ENCODE data around the gene SLC9A7. TPM values are rescaled to one million over a fixed set of nuclear protein-coding genes. Genes with fewer than 3 reads are reported as not detected.

Gene SLC9A7
- total RNA-seq, 1 experiment from 2014 or later = 20.9 TPM

DNA sequence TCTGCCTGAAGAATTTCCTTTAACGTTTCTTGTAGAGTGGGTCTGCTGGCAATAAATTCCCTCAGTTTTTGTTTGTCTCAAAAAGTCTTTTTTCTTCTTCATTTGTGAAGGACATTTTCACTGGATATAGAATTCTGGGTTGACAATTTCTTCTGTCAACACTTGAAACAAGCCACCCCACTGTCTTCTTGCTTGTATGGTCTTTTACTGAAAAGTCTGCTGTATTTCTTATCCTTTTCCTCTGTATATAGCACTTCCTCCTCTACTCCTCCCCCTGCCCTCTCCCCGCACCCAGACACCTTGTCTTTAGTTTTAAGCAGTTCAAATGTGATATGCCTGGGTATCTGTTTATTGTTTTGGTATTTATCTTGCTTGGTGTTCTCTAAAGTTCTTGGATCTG is 23.3 kb downstream of the SLC9A7 start:
- POLR2A ChIA-PET (ENCODE audit: unreplicated experiment) = no interaction called here
- no TSS peak for BruUV-seq (replicated peaks)
- H3F3A ChIP-seq (ENCODE audit: insufficient read depth, low read depth) = no peaks in the 10 kb centered on the region
- no peaks in the 10 kb centered on the region for H3K9me3 ChIP-seq (ENCODE audit: insufficient read depth, low read depth)
- no peaks in the 10 kb centered on the region for H3K36me3 ChIP-seq (ENCODE audit: low read depth)
- no peaks in the 10 kb centered on the region for H3K9me2 ChIP-seq (ENCODE audit: insufficient read depth)
- H3K4me1 ChIP-seq (replicated peaks; ENCODE audit: insufficient read depth) = no peaks in the 10 kb centered on the region
- TF ChIP-seq, protein P1, sequence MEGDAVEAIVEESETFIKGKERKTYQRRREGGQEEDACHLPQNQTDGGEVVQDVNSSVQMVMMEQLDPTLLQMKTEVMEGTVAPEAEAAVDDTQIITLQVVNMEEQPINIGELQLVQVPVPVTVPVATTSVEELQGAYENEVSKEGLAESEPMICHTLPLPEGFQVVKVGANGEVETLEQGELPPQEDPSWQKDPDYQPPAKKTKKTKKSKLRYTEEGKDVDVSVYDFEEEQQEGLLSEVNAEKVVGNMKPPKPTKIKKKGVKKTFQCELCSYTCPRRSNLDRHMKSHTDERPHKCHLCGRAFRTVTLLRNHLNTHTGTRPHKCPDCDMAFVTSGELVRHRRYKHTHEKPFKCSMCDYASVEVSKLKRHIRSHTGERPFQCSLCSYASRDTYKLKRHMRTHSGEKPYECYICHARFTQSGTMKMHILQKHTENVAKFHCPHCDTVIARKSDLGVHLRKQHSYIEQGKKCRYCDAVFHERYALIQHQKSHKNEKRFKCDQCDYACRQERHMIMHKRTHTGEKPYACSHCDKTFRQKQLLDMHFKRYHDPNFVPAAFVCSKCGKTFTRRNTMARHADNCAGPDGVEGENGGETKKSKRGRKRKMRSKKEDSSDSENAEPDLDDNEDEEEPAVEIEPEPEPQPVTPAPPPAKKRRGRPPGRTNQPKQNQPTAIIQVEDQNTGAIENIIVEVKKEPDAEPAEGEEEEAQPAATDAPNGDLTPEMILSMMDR (conservative IDR thresholded peaks at IDR 0.05) = no peak
- no peak for TF ChIP-seq EZH2 (IDR thresholded peaks at IDR 0.05; ENCODE audit: low read depth)
- H2AFZ ChIP-seq = no peak overlapping the region
- H3K4me2 ChIP-seq = no peak overlapping the region
- H3K4me3 ChIP-seq = no peak overlapping the region
- CTCF ChIA-PET = no interaction called here
- no peaks in the 10 kb centered on the region for H4K20me1 ChIP-seq (ENCODE audit: insufficient read depth)
- no peak for DNase-seq
- peaks cover 16% of the 10 kb centered on the region for H3K79me2 ChIP-seq (ENCODE audit: low read depth)
- no peak overlapping the region for H3K27ac ChIP-seq
- H3K27me3 ChIP-seq (ENCODE audit: insufficient read depth, low read depth) = no peaks in the 10 kb centered on the region
- intact Hi-C loops (cut with micrococcal nuclease; ENCODE audit: unreplicated experiment) = no loop called here

DNA sequence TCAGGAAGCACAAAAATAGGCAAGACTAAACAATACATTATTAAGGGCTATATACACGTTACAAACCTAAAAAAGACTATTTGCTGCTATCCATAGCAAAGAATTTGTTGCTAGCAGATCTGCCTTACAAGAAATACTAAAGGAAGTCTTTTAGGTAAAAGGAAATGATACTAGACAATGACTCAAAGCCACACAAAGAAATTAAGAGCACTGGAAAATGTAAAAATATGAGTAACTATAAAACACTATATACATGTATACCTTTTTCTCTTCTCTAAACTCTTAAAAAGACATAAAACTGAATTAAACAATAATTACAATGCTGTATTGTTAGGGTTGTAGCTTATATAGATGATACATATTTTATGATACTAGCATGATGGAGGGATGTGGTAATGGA is 25.7 kb downstream of the SLC9A7 start:
- Histone ChIP-seq H3K27ac (no peak overlapping the region), H3K4me2 (no peak overlapping the region), H2AFZ (no peak overlapping the region), H3F3A (ENCODE audit: insufficient read depth, low read depth) (no peaks in the 10 kb centered on the region), H3K36me3 (ENCODE audit: low read depth) (no peaks in the 10 kb centered on the region), H3K79me2 (ENCODE audit: low read depth) (peaks cover 4% of the 10 kb centered on the region; the same call in 1 of the 2 replicates), H3K27me3 (ENCODE audit: insufficient read depth, low read depth) (no peaks in the 10 kb centered on the region), H3K9me2 (ENCODE audit: insufficient read depth) (no peaks in the 10 kb centered on the region), H3K4me3 (no peak overlapping the region), H4K20me1 (ENCODE audit: insufficient read depth) (no peaks in the 10 kb centered on the region), H3K4me1 (replicated peaks; ENCODE audit: insufficient read depth) (no peaks in the 10 kb centered on the region), H3K9me3 (ENCODE audit: insufficient read depth, low read depth) (no peaks in the 10 kb centered on the region)
- BruUV-seq (replicated peaks) = no TSS peak
- CTCF ChIA-PET = no interaction called here
- DNase-seq = no peak
- POLR2A ChIA-PET (ENCODE audit: unreplicated experiment) = no interaction called here
- TF ChIP-seq EZH2 (IDR thresholded peaks at IDR 0.05; ENCODE audit: low read depth) = no peak
- TF ChIP-seq, protein P1 (conservative IDR thresholded peaks at IDR 0.05) = no peak
- intact Hi-C loops (cut with micrococcal nuclease; ENCODE audit: unreplicated experiment) = no loop called here

DNA sequence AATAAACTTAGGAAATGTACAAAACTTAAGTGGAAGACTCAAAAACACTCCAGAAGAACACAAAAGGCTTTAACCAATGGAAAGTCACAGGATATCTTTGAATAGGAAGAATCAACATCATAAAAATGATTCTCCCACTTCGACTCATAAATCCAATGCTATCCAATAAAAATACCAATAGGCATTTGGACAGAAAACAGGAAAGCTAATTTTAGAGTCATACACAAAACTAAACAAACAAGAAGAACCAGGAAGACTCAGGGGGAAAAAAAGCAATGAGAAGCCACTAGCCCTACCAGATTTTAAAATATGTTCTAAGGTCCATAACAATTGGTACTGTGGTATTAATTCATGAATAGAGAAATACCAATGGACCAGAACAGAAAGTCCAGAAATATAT is 28.2 kb downstream of the SLC9A7 start:
- ChIA-PET POLR2A (ENCODE audit: unreplicated experiment) (no interaction called here), CTCF (no interaction called here)
- Histone ChIP-seq H4K20me1 (ENCODE audit: insufficient read depth) (no peaks in the 10 kb centered on the region), H3K27ac (no peak overlapping the region), H2AFZ (no peak overlapping the region), H3K9me2 (ENCODE audit: insufficient read depth) (no peaks in the 10 kb centered on the region), H3K9me3 (ENCODE audit: insufficient read depth, low read depth) (no peaks in the 10 kb centered on the region), H3K27me3 (ENCODE audit: insufficient read depth, low read depth) (no peaks in the 10 kb centered on the region), H3K4me1 (replicated peaks; ENCODE audit: insufficient read depth) (no peaks in the 10 kb centered on the region), H3K79me2 (ENCODE audit: low read depth) (peaks cover 4% of the 10 kb centered on the region; the same call in 1 of the 2 replicates), H3K4me2 (no peak overlapping the region), H3F3A (ENCODE audit: insufficient read depth, low read depth) (no peaks in the 10 kb centered on the region), H3K36me3 (ENCODE audit: low read depth) (no peaks in the 10 kb centered on the region), H3K4me3 (no peak overlapping the region)
- no peak for TF ChIP-seq EZH2 (IDR thresholded peaks at IDR 0.05; ENCODE audit: low read depth)
- TF ChIP-seq, protein P1 (conservative IDR thresholded peaks at IDR 0.05) = no peak
- DNase-seq = no peak
- BruUV-seq (replicated peaks) = no TSS peak
- intact Hi-C loops (cut with micrococcal nuclease; ENCODE audit: unreplicated experiment) = no loop called here
